Bone marrow (tissue), 2 donors: ENCODE results near the gene VWA3B.
A peak's percentile ranks its signal among the peaks of the same experiment; 100 is the strongest.
"Not testable (repeated sequence)": the region's sequence is repeated elsewhere in the genome, so short reads cannot be mapped to it uniquely, and the experiment has no call there.

Experiments used
- DNase-seq, 2 donors: peaks; one replicate each; lab custom pipeline; 2025; lab: John Stamatoyannopoulos, UW

VWA3B gene

DNA sequence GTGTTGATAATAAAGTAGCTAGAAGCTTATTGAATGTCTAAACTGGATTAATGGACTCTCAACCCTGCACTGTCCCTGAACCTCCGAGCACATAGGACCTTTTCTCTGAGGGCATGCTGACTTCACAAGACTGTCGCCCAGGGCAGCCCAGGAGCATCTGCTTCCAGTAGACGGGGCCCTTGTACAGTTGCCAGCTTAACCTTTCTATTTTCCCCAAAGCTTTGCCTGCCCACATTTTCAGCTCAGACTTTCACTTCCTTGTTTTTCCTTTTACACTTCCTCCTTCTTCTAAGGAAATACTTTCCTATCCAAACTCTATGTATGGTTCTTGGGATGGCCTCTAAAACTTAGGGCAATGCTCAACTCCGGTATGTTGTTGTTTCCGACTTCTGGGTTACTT lies 1.3 kb downstream of the VWA3B start:
- no peak for DNase-seq

DNA sequence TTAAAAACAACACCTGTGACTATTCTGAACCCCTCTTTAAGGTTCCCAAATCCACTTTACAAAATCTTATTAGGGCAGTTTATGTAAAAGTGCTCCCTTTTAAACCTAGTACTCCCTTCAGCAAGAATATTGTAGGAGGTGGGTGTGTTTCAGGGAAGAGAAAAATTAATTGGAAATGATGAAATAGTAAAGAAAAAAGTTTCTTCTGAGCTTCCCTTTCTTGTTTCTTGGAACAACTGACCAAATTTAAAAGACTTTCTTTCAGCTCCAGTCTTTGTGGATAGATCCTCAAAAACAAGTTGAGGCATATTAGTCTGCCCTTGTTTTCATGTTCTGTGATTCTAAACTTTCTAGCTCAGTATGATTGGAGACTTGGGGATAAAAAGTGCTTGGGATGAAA lies 3.0 kb downstream of the VWA3B start:
- no peak for DNase-seq

DNA sequence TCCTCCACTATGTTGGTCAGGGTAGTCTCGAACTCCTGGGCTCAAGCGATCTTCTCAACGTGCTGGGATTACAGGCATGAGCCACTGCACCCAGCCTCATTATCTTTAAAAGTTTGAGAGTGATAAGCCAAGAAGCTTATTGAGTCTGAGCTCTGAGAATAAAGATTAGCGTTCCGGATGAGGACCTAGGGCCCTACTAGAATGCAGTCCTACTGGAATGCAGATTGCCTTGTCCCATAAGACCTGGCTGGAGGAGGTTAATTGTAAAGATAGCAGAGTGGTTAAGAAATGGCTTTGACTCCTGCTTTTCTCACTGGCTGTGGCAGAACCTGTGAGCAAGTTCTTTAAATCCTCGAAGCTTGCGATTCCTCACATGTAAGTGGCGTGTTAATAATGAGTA lies 4.0 kb downstream of the VWA3B start:
- DNase-seq, result no peak

DNA sequence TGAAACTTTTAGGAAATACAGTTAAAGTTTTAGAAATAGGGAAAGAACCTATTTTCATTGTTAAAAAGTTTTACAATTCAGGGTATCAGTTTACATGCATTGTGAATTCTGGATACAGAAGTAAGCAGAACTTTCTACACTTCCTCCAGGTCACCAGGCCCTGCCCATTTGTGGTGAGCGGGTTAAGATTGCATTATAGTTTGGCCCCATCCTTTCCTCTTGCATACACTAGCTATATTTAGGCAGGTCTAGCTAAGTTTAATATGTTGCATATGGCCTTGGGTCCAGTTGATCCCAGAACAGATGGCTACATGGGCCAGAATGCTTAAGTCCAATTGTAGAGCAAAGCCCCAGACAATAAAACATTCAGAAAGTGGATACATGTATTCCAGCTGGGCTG lies 4.8 kb downstream of the VWA3B start:
- DNase-seq, result no peak

DNA sequence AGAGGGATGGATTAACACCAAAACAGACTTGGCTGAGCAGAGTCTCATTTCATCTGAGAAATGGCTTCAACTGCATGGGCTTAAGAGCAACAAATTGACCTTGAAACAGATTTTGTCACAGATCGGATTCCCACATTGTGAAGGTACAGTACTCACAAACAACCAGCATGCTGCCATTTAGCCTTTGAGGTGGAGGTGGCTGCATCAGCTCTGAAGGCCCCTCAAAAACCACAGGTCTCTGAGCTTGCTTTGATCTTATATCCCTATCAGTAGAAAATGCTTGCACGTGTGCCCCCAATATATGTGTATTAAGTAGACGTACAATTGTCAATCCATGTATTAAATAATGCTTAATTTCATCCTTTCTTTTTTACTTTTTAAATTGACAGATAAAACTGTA lies 6.2 kb downstream of the VWA3B start:
- no peak for DNase-seq

DNA sequence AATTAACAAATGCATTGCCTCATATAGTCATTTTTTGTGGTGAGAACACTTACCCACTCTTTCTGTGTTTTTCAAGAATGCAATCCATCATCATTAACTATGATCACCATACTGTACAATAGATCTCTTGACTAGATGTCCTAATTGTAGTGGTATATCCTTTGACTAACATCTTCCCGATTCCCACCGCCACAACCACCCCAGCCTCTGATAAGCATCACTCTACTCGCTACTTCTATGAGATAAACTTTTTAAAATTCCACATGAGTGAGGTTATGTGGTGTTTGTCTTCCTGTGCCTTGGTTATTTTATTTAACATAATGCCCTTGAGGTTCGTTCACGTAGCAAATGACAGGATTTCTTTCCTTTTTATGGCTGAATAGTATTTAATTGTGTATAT lies 6.6 kb downstream of the VWA3B start:
- DNase-seq, result no peak

DNA sequence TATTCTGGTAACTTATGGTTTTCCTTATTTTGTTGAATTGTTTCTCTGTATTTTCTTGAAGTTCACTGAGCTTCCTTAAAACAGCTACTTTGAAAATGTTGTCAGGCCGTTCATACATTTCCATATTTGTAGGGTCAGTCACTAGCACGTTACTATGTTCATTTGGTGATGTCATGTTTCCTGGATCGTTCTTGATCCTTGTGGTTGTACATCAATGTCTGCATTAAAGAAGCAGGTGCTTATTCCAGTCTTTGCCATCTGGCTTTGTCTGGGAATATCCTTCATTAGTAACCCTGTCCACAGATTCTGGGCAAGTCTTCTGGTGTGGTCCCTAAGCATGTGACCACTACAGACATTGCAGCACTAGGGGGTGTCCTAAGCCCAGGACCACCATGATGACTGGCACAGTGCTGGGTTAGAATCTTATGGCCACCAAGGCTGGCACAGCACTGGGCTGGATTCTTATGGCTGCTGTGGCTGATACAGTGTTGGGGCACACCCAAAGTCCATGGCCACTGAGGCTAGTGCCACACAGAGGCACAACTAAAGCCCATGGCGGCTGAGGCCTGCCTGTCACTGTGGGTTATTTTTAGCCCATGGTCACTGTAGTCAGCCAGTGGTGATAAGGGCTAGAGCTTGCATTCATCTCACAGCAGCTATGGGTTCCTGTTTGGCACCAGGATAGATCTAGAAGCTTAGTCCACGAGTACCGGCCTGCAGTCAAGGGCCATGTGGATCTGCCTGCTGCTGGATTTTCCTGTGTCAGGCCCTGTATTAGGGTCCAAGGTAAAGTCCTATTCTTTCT lies 13.2 kb downstream of the VWA3B start:
- DNase-seq, result no peak

DNA sequence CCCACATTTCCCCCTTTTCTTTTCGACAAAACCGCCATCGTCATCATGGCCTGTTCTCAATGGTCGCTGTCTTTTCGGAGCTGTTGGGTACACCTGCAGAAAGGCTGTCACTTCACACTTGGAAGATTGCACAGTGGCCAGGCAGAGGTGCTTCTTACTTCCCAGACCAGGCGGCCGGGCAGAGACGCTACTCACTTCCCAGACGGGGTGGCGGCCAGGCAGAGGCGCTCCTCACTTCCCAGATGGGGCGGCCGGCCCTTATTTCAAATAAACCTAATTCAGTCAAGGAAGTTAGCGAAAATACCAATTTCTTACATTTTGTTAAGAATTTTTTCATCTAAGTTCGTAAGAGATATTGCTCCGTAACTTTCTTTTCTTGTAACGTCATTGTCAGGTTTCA lies 15.3 kb downstream of the VWA3B start:
- DNase-seq, result not testable (repeated sequence)

DNA sequence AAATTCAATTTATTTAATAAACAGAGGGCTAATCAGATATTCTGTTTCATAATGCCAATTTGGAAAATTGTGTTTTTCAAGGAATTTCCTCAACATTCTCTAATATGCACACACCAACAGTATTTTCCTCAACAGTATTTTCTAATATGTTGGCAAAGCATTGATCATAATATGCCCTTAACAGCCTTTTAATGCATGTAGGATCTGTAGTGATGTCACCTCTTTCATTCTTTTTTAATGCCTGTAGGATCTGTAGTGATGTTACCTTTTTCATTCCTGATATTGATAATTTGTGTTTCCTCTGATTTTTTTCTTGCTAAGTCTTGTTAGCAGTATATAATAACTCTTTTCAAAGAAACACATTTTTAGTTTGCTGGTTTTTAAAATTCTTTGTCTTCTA lies 15.9 kb downstream of the VWA3B start:
- DNase-seq, result no peak

DNA sequence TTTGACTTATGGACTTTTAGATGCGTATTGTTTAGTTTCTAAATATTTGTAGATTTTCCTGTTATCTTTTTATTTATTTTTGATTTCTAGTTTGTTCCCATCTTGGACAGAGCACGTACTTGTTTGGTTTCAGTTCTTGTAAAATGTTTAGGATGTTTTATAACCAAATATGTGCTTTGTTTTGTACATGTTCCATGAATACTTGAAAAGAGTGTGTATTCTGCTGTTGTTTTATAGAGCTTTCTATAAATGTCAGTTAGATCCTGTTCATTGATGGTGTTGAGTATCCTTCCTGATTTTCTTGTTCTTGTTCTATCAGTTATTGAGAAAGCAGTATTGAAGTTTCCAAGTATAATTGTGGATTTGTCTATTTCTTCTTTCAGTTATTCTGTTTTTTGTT lies 21.1 kb downstream of the VWA3B start:
- DNase-seq, result no peak

DNA sequence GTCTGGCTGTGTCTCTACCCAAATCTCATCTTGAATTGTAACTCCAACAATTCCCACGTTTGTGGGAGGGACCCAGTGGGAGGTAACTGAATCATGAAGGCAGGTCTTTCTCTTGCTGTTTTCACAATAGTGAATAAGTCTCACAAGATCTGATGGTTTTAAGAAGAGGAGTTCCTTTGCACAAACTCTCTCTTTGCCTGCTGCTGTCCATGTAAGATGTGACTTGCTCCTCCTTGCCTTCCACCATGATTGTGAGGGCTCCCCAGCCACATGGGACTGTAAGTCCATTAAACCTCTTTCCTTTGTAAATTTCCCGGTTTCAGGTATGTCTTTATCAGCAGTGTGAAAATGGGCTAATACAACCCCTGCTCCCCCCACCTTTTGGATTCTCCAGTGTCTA lies 23.8 kb downstream of the VWA3B start:
- no peak for DNase-seq

DNA sequence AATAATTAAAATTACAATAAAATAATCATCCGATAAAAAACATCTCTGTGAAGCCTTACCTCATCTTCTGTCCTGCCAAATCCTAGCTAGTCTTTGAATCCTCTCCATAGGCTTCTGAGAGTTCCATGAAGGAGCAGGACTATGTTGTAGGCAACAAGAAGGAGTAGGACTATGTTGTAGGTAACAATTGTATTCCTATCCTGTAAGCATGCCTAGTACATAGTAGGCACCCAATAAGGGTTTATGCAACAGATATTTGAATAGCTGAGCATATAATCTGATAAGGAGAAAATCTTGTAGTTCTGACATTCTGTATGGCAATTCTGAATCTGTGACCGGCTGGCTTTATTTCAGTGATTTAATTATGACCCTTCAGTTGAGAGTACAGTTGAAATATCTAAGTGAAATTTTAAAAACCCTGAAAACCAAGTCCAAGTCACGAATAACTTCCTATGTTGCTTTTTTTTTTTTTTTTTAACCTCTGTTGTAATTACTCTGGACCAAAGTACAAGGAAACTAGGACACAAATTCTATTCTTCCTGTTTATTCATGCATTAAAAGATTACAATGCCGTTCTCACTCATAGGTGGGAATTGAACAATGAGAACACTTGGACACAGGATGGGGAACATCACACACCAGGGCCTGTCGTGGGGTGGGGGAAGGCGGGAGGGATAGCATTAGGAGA lies 27.8 kb downstream of the VWA3B start:
- DNase-seq, result no peak

DNA sequence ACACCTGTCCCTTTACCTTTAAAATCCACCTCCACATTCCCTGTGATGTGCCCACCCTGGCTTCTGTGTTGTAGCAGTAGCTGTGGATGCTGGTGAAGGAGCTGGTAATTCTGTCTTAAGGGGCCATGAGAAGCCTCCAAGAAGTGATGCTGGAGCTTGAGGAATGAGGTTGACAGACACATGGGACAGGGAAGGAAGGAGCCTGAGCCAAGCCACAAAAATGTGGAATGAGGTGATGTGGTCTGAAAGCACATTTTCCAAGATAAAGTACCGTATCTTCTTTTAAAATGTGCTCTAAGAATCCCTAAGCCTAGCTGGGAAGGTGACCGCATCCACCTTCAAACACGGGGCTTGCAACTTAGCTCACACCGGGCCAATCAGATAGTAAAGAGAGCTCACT lies 31.2 kb downstream of the VWA3B start:
- no peak for DNase-seq

DNA sequence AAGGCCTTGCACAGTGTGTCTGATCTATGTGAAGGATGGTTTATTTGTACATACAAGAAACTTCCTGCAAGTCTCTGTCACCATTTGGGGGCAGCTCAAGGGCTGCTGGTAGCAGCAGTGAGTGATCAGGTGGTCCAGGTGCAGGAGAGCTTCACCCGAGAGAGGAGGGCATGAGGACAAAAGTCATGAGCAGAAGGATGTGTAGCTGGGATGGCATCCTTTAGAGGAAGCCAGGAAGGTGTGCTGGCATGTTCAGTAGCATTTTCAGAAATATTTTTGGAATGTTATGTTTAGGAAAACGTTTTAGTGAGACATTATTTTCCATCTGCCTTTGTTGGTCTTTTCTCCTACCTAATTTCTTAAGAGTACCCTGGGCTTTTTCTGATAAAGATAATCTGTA lies 31.9 kb downstream of the VWA3B start:
- no peak for DNase-seq

DNA sequence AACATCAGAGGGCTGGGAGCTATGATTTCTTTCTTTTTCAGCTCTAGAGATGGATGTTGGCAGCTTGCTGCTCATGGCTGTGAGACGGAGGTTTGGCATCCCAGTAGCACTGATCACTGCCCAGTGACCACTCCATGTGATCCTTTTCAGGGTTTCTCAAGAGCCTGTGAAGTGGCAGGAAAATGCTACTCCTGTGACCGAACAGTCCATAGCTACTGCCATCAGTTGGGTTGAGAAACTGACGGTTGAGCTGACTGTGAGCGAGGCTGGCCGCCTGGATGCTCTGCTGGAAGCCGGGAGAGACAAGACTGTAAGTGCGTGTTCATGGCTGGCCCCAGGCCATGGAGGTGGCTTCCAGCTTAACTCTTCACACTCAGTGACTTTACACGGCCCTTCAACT lies 34.2 kb downstream of the VWA3B start:
- no peak for DNase-seq

DNA sequence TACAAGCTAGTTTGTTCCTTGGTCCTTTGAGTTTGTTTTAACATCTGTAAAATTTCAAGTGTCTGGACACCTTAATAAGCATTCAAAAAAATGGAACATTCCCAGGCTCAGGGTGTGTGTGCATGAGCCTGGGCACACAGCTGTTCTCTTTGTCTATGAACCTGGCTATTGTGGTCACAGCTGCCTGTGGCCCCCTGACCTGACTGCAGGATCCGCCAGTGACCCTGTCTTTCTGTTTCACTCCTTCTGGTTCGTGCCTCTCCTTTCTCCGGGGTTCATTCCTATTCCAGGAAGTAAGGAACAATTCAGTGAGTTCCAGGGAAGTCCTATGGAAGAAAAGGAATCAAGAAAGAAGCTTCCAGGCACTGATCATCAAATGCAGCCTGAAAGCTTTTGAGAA lies 35.6 kb downstream of the VWA3B start:
- DNase-seq, result no peak

DNA sequence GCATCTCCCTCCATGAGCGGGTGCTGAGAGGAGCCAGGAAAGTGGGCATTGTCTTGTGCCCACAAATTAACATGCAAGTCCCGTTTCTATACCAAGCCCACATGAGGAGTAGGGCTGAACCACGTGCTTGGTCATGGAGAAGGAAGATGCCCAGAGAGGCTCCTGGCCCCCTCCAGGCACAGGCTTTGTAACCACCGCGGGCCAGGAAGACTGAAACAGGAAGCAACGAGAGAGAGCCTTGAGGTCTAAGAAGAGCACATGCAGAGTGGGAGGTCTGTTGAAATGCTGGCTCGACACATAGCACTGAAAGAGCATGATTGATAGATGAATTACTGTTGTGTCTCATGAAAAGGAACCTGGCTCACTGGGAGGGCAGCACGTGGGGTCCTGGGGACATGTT lies 36.3 kb downstream of the VWA3B start:
- no peak for DNase-seq

DNA sequence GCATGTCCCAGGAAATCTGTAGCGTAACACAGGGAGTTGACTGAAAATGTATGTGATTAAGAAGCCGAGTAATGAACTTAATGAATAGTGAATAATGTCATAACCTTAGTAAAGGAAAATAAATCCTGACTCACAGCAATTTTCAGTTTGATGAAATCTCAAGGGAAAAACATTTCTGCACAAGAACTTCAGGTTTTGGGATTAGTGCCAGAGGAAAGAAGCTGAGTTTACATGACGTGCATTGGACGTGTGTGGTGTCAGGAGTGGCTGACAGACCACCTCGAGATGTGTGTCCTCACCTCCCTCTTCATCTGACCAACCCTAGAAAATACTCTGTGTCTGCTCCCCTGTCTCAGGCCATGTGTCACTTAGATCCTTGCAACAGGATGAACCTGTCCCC lies 39.1 kb downstream of the VWA3B start:
- DNase-seq, result no peak

DNA sequence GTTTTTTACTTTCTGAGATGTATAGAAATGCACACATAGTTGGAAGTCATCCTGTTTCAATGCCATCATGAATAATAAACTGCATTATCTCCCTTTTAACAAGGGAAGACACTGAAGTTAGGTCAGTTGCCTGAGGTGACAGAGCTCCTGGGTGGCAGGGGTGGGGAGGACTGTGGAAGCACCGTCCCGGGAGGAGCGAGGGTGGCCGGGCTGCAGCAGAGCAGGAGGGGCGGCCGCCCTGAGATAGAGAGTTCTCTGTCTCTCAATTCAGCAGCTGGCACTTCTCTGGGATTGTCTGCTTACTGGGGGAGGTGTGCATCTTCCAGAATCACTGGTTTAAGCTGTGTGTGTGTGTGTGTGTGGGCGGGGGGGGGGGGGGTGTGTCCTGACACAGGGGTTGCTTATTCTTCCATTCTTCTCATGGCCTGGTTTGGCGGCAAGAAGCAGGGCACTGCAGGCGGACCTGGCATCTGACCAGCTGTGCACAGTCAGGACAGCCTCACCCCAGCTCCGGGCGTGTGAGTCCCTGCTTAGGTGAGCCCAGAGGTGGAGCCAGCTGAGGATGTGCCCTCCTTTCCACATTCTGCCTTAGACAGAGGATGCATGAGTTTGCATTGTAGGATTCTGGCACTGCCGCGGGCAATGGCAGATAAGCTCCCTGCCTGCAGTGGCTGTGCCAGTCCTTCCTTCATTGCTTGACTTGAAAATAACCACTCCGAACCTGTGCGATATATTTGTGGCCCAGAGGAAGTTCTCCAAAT lies 40.4 kb downstream of the VWA3B start:
- DNase-seq, result no peak

DNA sequence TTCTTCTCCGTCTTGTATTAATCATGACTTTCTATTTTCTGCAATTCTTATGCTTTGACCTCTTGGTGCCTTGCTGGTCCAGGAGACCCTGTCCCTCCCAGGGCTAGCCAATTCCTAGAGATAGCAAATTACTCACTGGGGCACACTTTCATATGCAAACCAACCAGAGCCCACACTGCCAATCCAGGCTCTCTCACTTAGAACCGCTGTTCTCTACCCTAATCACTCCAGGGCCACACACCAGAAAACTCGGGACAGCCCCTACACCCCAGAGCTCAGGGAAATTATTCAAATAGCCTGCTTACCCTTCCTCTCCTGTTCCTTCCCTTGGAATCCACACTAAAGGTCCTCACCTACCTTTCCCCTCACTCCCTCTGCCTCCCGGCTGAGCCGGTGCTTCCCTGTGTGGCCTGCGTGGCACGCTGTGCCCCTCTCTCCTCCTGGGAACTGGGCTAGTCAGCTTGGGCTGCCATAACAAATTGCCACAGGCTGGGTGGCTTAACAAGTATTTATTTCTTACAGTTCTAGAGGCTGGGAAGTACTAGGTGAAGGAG lies 41.7 kb downstream of the VWA3B start:
- DNase-seq, result no peak

DNA sequence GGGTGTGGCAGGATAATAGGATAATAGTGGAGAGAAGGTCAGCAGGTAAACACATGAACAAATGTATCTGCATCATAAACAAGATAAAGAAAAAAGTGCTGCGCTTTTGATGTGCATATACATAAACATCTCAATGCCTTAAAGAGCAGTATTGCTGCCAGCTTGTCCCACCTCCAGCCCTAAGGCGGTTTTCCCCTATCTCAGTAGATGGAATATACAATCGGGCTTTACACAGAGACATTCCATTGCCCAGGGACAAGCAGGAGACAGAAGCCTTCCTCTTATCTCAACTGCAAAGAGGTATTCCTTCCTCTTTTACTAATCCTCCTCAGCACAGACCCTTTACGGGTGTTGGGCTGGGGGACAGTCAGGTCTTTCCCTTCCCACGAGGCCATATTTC lies 43.1 kb downstream of the VWA3B start:
- DNase-seq, result not testable (repeated sequence)

DNA sequence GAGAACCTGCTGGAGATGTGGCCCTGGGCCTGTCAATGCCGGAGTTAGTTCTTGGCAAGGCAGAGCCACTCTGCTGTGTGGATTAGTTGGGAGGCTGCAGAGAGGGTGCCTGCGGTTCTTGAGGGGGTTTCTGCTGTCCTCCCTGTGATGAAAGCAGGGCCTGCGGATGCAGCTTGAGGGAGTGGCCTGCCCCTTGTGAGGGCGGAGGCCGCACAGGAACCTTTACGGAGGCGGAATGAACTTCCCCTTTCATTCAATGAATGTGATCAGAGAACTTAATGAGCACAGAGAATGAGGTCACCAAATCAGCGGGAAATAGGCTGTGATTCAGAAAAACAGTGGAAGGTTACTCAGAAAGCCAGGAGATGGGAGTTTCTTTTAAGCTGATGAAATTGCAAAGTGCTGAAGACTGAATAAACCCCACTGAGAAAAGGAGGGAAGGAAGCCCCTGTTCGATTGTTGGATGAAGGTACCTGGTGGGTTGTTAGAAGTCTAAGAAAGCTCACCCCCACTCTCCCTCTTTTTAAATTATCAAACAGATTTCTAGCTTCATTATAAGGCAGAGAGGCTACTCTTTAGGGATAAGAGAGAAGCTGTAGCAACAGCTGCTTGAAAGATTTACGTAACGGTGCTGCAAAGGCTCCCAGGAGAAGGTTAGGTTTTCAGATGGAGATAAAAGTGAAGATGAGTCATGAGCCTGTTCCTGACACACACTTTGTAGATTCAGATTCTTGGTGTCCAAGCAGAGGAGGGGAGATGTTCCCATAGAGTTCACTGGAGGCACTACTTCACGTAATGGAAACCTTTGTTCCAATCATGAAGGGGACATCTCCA lies 47.4 kb downstream of the VWA3B start:
- DNase-seq, result peak; percentile 47 to 54
